ENCODE data around the gene CFAP92.

CFAP92 gene

DNA sequence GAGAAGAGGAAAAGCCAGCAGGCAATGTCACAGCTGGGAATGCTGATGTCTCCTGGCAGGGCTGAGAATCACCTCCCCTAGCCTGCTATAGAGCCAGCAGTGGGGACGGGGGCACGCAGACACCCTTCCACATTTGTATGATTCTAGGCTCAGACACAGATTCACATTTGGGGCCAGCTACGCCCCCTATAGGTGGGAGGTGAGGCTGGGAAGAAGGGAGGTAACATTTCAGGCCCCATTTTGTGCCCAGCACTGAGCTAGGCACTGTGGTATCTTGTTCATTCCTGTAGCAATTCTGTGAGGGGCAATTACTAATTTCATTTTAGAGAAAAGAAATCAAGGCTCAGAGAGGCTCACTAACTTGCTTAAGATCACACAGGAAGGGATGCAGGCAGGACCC is 130.3 kb downstream of the CFAP92 start:
- Histone ChIP-seq H3K9ac (ENCODE audit: low read depth, low read length) (no peak overlapping the region), H3K9me3 (ENCODE audit: insufficient read depth, low read depth, low read length) (peaks cover 26% of the 10 kb centered on the region), H3K27me3 (ENCODE audit: insufficient read depth, low read length) (no peaks in the 10 kb centered on the region), H3K4me1 (ENCODE audit: insufficient read depth, low read length) (no peaks in the 10 kb centered on the region), H3K27ac (ENCODE audit: low read length) (no peak overlapping the region), H3K4me3 (ENCODE audit: low read length) (no peak overlapping the region), H3K36me3 (ENCODE audit: insufficient read depth, low read depth, low read length) (no peaks in the 10 kb centered on the region)

DNA sequence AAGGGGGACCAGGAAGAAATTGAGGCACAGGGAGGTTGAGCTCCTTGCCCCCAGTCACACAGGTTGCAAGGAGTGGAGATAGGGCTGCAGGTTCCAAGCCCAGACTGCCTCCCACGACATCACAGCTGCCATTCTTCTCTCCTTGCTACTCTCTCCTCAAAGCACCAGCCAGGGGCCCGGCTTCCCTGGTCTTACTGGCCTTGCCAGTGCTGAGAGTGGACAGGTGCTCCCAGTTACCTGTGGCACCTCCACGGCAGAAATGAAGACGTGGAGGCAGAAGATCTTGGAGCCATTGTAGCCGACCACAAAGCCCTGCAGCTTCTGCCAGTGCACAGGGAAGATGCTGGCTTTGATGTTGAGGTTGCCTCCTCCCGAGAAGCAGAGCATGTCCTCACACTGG is 132.4 kb downstream of the CFAP92 start:
- H3K36me3 ChIP-seq (ENCODE audit: insufficient read depth, low read depth, low read length) = no peaks in the 10 kb centered on the region
- H3K9me3 ChIP-seq (ENCODE audit: insufficient read depth, low read depth, low read length) = peaks cover 43% of the 10 kb centered on the region
- H3K9ac ChIP-seq (ENCODE audit: low read depth, low read length) = no peak overlapping the region
- H3K4me3 ChIP-seq (ENCODE audit: low read length) = no peak overlapping the region
- H3K27ac ChIP-seq (ENCODE audit: low read length) = no peak overlapping the region
- H3K4me1 ChIP-seq (ENCODE audit: insufficient read depth, low read length) = no peaks in the 10 kb centered on the region
- no peaks in the 10 kb centered on the region for H3K27me3 ChIP-seq (ENCODE audit: insufficient read depth, low read length)
